Neural progenitor cell (in vitro differentiated cells): Measurements from ENCODE around the gene VTN.

ENCODE experiments used
- CTCF ChIP-seq: fragments of 200-600 bp; sonication (generic); IDR thresholded peaks from 2 replicates; pipeline ENCODE4 v1.5.1; 2017; ENCODE audit warnings: antibody characterized with exemption, mild to moderate bottlenecking
- EZH2phosphoT487 ChIP-seq: fragments of 200-600 bp; sonication (generic); IDR thresholded peaks from 2 replicates; pipeline ENCODE4 v1.6.1; 2017; ENCODE audit warnings: antibody characterized with exemption

GRCh38 chr17:28385037-28385400 lies 14.9 kb upstream of the VTN start:
- no peak for TF ChIP-seq CTCF
- TF ChIP-seq EZH2phosphoT487 = peak; percentile 68
